ENCODE measurements around the gene NACA2. TPM values are rescaled to one million over a fixed set of nuclear protein-coding genes. Genes with fewer than 3 reads are reported as not detected.

Gene NACA2
- total RNA-seq, 1 donor from 2014 or later = not detected

DNA sequence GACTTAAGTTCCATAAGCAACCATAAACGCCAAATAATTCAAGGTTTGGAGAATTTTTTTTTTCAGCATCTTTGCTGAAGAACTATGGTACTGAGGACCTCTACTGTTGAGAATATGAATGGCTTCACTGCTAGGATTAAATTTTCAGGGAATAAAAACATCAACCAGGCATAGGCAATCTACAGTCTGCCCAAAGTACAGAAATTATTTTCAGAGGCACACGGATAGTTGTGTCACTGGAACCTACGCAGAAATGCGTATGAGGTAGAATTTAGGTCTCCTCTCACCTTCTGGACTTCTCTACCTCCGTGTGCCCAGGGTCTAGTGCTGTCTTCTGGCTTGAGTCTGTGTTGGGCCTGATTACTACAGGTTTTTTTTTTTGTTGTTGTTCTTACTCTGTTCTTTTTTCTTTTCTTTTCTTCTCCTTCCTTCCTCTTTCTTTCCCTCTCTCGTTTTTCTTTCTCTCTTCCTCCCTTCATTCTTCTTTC is 39.7 kb downstream of the NACA2 start:
- DNase-seq (ENCODE audit: low read depth, low spot score) = no peak

DNA sequence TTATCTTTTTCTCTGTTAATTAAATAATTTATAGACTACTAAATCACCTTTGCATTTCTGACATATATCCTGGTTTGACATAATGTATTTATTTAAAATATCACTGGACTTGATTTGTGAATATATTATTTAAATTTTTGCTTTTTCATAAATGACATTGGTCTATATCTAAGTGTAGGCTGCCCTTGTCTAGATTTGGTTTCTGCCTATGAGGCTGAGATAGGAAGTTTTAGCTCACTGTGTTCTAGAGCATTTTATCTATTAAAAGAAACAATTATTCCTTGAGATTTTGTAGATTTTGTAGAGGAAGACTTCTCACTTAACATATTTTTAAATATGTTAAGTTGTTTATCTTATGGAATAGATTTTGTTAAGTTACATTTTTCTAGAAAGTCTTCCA is 43.9 kb downstream of the NACA2 start:
- DNase-seq (ENCODE audit: low read depth, low spot score) = no peak

DNA sequence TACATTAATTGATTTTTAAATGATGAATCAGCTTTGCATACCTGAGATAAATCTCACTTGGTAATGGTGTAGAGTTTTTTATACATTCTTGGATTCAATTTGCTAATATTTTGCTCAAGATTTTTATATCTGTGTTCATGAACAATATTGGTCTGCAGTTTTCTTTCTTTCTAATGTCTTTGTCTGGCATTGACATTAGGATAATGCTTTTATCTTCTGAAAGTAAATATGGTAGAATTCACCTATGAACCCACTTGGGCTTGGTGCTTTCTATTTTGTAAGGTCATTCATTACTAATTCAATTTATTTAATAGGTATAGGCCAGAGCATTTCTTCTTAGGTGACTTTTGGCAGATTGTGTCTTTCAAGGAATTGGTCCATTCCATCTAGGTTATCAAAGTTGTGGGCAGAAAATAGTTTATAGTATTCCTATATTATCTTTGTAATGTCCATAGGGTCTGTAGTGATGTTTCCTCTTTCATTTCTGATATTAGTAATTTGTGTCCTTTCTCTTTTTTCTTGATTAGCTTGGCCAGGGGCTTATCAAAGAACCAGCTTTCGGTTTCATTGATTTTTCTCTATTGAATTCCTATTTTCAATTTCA is 45.6 kb downstream of the NACA2 start:
- DNase-seq (ENCODE audit: low read depth, low spot score) = no peak

DNA sequence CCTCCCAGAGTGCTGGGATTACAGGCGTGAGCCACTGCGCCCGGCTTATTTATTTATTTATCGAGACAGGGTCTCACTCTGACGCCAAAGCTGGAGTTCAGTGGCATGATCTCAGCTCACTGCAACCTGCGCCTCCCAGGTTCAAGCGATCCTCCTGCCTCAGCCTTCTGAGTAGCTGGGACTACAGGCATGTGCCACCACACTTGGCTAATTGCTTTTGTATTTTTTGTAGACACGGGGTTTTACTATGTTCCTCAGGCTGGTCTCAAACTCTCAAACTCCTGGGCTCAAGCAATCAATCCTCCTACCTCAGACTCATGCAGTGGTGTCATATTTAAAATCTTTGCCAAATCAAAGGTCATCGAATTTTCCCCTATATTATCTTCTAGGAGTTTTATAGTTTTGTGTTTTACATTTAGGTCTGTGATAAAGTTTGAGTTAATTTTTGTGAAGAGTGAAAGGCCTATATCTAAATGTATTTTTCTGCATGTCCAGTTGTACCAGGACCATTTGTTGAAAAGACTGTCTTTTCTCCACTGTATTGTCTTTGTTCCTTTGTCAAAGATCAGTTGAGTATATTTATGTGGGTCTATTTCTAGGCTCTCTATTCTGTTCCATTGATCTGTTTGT is 47.1 kb downstream of the NACA2 start:
- no peak for DNase-seq (ENCODE audit: low read depth, low spot score)

DNA sequence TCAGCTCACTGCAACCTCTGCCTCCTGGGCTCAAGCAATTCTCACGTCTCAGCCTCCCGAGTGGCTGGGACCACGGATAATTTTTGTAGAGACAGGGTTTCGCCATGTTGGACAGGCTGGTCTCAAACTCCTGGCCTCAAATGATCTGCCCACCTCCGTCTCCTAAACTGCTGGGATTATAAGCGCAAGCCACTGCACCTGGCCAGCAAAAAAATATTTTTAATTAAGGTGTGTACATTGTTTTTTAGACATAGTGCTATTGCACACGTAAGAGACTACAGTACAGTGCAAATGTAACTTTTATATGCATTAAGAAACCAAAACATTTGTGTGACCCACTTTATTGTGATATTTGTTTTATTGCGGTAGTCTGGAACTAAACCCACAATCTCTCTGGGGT is 49.0 kb downstream of the NACA2 start:
- DNase-seq (ENCODE audit: low read depth, low spot score) = no peak

DNA sequence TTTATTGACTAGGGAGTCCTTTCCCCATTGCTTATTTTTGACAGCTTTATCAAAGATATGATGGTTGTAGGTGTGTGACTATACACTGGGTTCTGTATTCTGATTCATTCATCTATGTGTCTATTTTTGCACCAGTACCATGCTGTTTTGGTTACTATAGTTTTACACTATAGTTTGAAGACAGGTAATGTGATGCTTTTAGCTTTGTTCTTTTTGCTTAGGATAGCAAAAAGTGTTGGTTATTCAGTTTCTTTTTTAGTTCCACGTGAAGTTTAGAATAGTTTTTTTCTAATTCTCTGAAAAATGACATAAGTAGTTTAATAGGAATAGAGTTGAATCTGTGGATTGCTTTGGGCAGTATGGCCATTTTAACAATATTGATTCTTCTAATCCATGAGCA is 50.1 kb downstream of the NACA2 start:
- no peak for DNase-seq (ENCODE audit: low read depth, low spot score)

Other genes starting within 250 kb of the NACA2 start
- not detected in 2 replicates for gene TBX2, start 191.4 kb downstream of the NACA2 start, total RNA-seq
- gene TBX4, start 138.8 kb downstream of the NACA2 start, total RNA-seq = not detected in 2 replicates